Neuronal stem cell (in vitro differentiated cells): ENCODE data around the gene ANKUB1.

ENCODE experiments used
- DNase-seq: peaks from one replicate; pipeline ENCODE4 v3.0.0-alpha.2; 2013; ENCODE audit warnings: low spot score
- H2AFZ ChIP-seq: one replicate; pipeline ENCODE4 v1.6.1; 2013; ENCODE audit warnings: mild to moderate bottlenecking, low read length, inconsistent platforms
- H2AK5ac ChIP-seq: 2 replicates; pipeline ENCODE4 v1.6.1; 2013; ENCODE audit warnings: low read depth, mild to moderate bottlenecking, inconsistent platforms, low read length, moderate library complexity, mixed read lengths
- H2BK120ac ChIP-seq: 2 replicates; pipeline ENCODE4 v1.6.1; 2013; ENCODE audit warnings: low read depth, mild to moderate bottlenecking, inconsistent platforms, low read length, moderate library complexity, mixed read lengths
- H2BK12ac ChIP-seq: one replicate; pipeline ENCODE4 v1.6.1; 2013; ENCODE audit warnings: low read length, inconsistent platforms
- H2BK15ac ChIP-seq: 2 replicates; pipeline ENCODE4 v1.6.1; 2013; ENCODE audit warnings: mild to moderate bottlenecking, low read length, inconsistent platforms, mixed read lengths
- H2BK5ac ChIP-seq: one replicate; pipeline ENCODE4 v1.6.1; 2013; ENCODE audit warnings: inconsistent platforms, mild to moderate bottlenecking, low read length, moderate library complexity
- H3K14ac ChIP-seq: one replicate; pipeline ENCODE4 v1.6.1; 2013; ENCODE audit warnings: low read length, inconsistent platforms
- H3K18ac ChIP-seq: 2 replicates; pipeline ENCODE4 v1.6.1; 2013; ENCODE audit warnings: low read length, inconsistent platforms
- H3K23ac ChIP-seq: 2 replicates; pipeline ENCODE4 v1.6.1; 2013; ENCODE audit warnings: low read depth, mild to moderate bottlenecking, mixed read lengths, low read length, inconsistent platforms; ENCODE audit not compliant: poor library complexity
- H3K27ac ChIP-seq: replicated peaks from 3 replicates; pipeline ENCODE4 v1.5.1; 2013; ENCODE audit warnings: low read length, inconsistent platforms
- H3K27me3 ChIP-seq, 3 experiments: 2 replicates each; pipeline ENCODE4 v1.6.1; 2013; ENCODE audit warnings: low read length in 3 of 3, mild to moderate bottlenecking in 2 of 3, inconsistent platforms in 1 of 3, low read depth in 1 of 3, mixed read lengths in 1 of 3, moderate library complexity in 1 of 3; ENCODE audit not compliant: control insufficient read depth in 3 of 3, insufficient read depth in 3 of 3
- H3K36me3 ChIP-seq, 2 donors: replicated peaks in 1 of 2; 2 replicates each; pipeline ENCODE4 v1.6.1; 2013; ENCODE audit warnings: low read length in 2 of 2; ENCODE audit not compliant: control insufficient read depth in 2 of 2, insufficient read depth in 2 of 2
- H3K4ac ChIP-seq: 2 replicates; pipeline ENCODE4 v1.6.1; 2013; ENCODE audit warnings: inconsistent platforms, mild to moderate bottlenecking, low read length, moderate library complexity
- H3K4me1 ChIP-seq, 2 donors: 1 replicate in 1 of 2; 2 replicates in 1 of 2; pipeline ENCODE4 v1.6.1; 2013; ENCODE audit warnings: low read length in 2 of 2, low read depth in 1 of 2; ENCODE audit not compliant: control insufficient read depth in 2 of 2, insufficient read depth in 1 of 2
- H3K4me2 ChIP-seq: one replicate; pipeline ENCODE4 v1.6.1; 2013; ENCODE audit warnings: mild to moderate bottlenecking, low read length, inconsistent platforms; ENCODE audit not compliant: insufficient read depth, poor library complexity, severe bottlenecking
- H3K4me3 ChIP-seq, 2 donors: 2 replicates each; pipeline ENCODE4 v1.5.1; 2013; ENCODE audit warnings: low read length in 2 of 2, mild to moderate bottlenecking in 2 of 2, inconsistent platforms in 1 of 2, moderate library complexity in 1 of 2
- H3K79me1 ChIP-seq: one replicate; pipeline ENCODE4 v1.6.1; 2013; ENCODE audit warnings: low read depth, mild to moderate bottlenecking, inconsistent platforms, low read length, moderate library complexity
- H3K9ac ChIP-seq: one replicate; pipeline ENCODE4 v1.6.1; 2013; ENCODE audit warnings: mild to moderate bottlenecking, low read depth, low read length, inconsistent platforms; ENCODE audit not compliant: poor library complexity
- H3K9me3 ChIP-seq, 2 donors: replicated peaks in 1 of 2; 2 replicates each; pipeline versions ENCODE3 to v1.6.1; 2013; ENCODE audit warnings: low read length in 2 of 2, mild to moderate bottlenecking in 2 of 2, inconsistent platforms in 1 of 2, low read depth in 1 of 2, mixed read lengths in 1 of 2, moderate library complexity in 1 of 2; ENCODE audit not compliant: control insufficient read depth in 2 of 2, insufficient read depth in 1 of 2
- H4K8ac ChIP-seq: one replicate; pipeline ENCODE4 v1.6.1; 2013; ENCODE audit warnings: low read depth, mild to moderate bottlenecking, inconsistent platforms, low read length, moderate library complexity
- H4K91ac ChIP-seq: one replicate; pipeline ENCODE4 v1.6.1; 2013; ENCODE audit warnings: low read length, low read depth, mild to moderate bottlenecking, inconsistent platforms; ENCODE audit not compliant: poor library complexity
- WGBS, 2 donors: extraction: QIAGEN DNeasy Blood & Tissue Kit; methylation state at CpG; one replicate each; pipeline ENCODE4 v1.1.7; 2013; ENCODE audit warnings: missing lambda C conversion rate in 2 of 2, mixed read lengths in 1 of 2; ENCODE audit not compliant: insufficient read length in 2 of 2, insufficient replicate concordance in 1 of 2; ENCODE audit errors: extremely low coverage in 2 of 2; 5-methylcytosine and 5-hydroxymethylcytosine counted together

ANKUB1 gene

GRCh38 chr3:149763565-149764195, 28.7 kb downstream of the ANKUB1 start:
- H3K4me3 ChIP-seq, result no peak overlapping the region
- peaks cover 0 to 6% of the 10 kb centered on the region in 2 donors for H3K4me1 ChIP-seq
- H4K8ac ChIP-seq, result no peak overlapping the region
- H2BK120ac ChIP-seq, result no peak overlapping the region
- no peak overlapping the region for H2AK5ac ChIP-seq
- no peak overlapping the region for H3K4ac ChIP-seq
- no peak overlapping the region for H3K27ac ChIP-seq
- H3K18ac ChIP-seq, result no peak overlapping the region
- H2BK15ac ChIP-seq, result no peak overlapping the region
- H2BK5ac ChIP-seq, result no peak overlapping the region
- no peaks in the 10 kb centered on the region for H3K79me1 ChIP-seq
- no peak overlapping the region for H2BK12ac ChIP-seq
- H3K4me2 ChIP-seq, result no peak overlapping the region
- no peak for DNase-seq
- WGBS, 2 donors, result no CpG with 5 or more reads among the region's 3 CpGs
- H3K9me3 ChIP-seq, result no peaks in the 10 kb centered on the region
- no peak overlapping the region for H3K9ac ChIP-seq
- no peaks in the 10 kb centered on the region for H3K36me3 ChIP-seq
- no peak overlapping the region for H3K14ac ChIP-seq
- H2AFZ ChIP-seq, result no peak overlapping the region
- H3K23ac ChIP-seq, result no peak overlapping the region
- peaks cover 0 to 46% (median 0%) of the 10 kb centered on the region in 3 experiments for H3K27me3 ChIP-seq
- H4K91ac ChIP-seq, result no peak overlapping the region

- H3K27ac ChIP-seq, result no peak overlapping the region
- H3K9me3 ChIP-seq, result no peaks in the 10 kb centered on the region
- H3K4me3 ChIP-seq, result no peak overlapping the region
- H3K14ac ChIP-seq, result no peak overlapping the region
- no peak overlapping the region for H2BK120ac ChIP-seq
- no peak overlapping the region for H3K23ac ChIP-seq
- no peak overlapping the region for H2BK12ac ChIP-seq
- H3K9ac ChIP-seq, result no peak overlapping the region
- peaks cover 3 to 6% of the 10 kb centered on the region in 2 donors for H3K4me1 ChIP-seq
- no peak overlapping the region for H3K18ac ChIP-seq
- H3K79me1 ChIP-seq, result no peaks in the 10 kb centered on the region
- H3K27me3 ChIP-seq, result peaks cover 0 to 18% (median 0%) of the 10 kb centered on the region in 3 experiments
- no peak overlapping the region for H4K8ac ChIP-seq
- H2BK15ac ChIP-seq, result no peak overlapping the region
- peaks cover 1 to 23% of the 10 kb centered on the region in 2 donors for H3K36me3 ChIP-seq
- peak overlapping the region; percentile 94 for H2AFZ ChIP-seq
- no peak for DNase-seq
- H2BK5ac ChIP-seq, result no peak overlapping the region
- no peak overlapping the region for H4K91ac ChIP-seq
- H2AK5ac ChIP-seq, result no peak overlapping the region
- H3K4ac ChIP-seq, result no peak overlapping the region
- H3K4me2 ChIP-seq, result no peak overlapping the region
Measured at GRCh38 chr3:149753717-149754116, 38.6 kb downstream of the ANKUB1 start.

- Histone ChIP-seq H3K23ac (no peak overlapping the region), H2AFZ (peak overlapping the region; percentile 94), H3K9ac (no peak overlapping the region), H2AK5ac (no peak overlapping the region), H2BK120ac (no peak overlapping the region), H3K4ac (no peak overlapping the region), H3K4me1 (peaks cover 3 to 6% of the 10 kb centered on the region in 2 donors), H4K91ac (no peak overlapping the region), H2BK15ac (no peak overlapping the region), H3K18ac (no peak overlapping the region), H3K27me3 (peaks cover 0 to 12% (median 0%) of the 10 kb centered on the region in 3 experiments), H3K36me3 (peaks cover 7 to 33% of the 10 kb centered on the region in 2 donors), H2BK12ac (no peak overlapping the region), H3K27ac (no peak overlapping the region), H3K14ac (no peak overlapping the region), H3K9me3 (no peaks in the 10 kb centered on the region), H2BK5ac (no peak overlapping the region), H3K4me2 (peak overlapping the region; percentile 51), H3K4me3 (peak overlapping the region in 1 of 2 donors; percentile 89), H3K79me1 (no peaks in the 10 kb centered on the region), H4K8ac (no peak overlapping the region)
- DNase-seq, result no peak
Measured at GRCh38 chr3:149752788-149753136, 39.6 kb downstream of the ANKUB1 start.

GRCh38 chr3:149752051-149752787, 40.1 kb downstream of the ANKUB1 start, which contains the start of gene COMMD2:
TSS of gene COMMD2 (minus strand) at chr3:149752489. CDS start at chr3:149752444, 45 bp downstream.
- Histone ChIP-seq H3K4ac (no peak within 1 kb of the TSS), H3K18ac (peak within 1 kb of the TSS; percentile 91), H3K27ac (no peak within 1 kb of the TSS), H3K4me3 (peak within 1 kb of the TSS; percentile 89 to 100), H3K36me3 (peaks cover 7 to 38% of the 10 kb centered on the region in 2 donors), H4K91ac (no peak within 1 kb of the TSS), H2BK120ac (no peak within 1 kb of the TSS), H3K79me1 (no peaks in the 10 kb centered on the region), H4K8ac (no peak within 1 kb of the TSS), H3K27me3 (peaks cover 0 to 12% (median 0%) of the 10 kb centered on the region in 3 experiments), H3K9ac (peak within 1 kb of the TSS; percentile 96), H2BK5ac (peak within 1 kb of the TSS; percentile 7), H3K4me2 (peak within 1 kb of the TSS; percentile 51), H2BK15ac (no peak within 1 kb of the TSS), H3K9me3 (no peaks in the 10 kb centered on the region), H3K14ac (peak within 1 kb of the TSS; percentile 72), H2AK5ac (no peak within 1 kb of the TSS), H2AFZ (peak within 1 kb of the TSS; percentile 94), H3K23ac (peak within 1 kb of the TSS; percentile 76), H2BK12ac (no peak within 1 kb of the TSS), H3K4me1 (peaks cover 3 to 6% of the 10 kb centered on the region in 2 donors)
- peak; percentile 77 for DNase-seq
- WGBS, 2 donors, result no CpG with 5 or more reads among the region's 52 CpGs
